ENCODE measurements around the gene GFRA4. TPM values are rescaled to one million over a fixed set of nuclear protein-coding genes. Genes with fewer than 3 reads are reported as not detected.

Gene GFRA4
- total RNA-seq, 2 donors from 2014 or later = not detected

GRCh38 chr20:3633913-3634478, 29.2 kb downstream of the GFRA4 start:
- no peaks in the 10 kb centered on the region for H3K9me3 ChIP-seq
- DNase-seq = no peak
- TF ChIP-seq, protein P1, sequence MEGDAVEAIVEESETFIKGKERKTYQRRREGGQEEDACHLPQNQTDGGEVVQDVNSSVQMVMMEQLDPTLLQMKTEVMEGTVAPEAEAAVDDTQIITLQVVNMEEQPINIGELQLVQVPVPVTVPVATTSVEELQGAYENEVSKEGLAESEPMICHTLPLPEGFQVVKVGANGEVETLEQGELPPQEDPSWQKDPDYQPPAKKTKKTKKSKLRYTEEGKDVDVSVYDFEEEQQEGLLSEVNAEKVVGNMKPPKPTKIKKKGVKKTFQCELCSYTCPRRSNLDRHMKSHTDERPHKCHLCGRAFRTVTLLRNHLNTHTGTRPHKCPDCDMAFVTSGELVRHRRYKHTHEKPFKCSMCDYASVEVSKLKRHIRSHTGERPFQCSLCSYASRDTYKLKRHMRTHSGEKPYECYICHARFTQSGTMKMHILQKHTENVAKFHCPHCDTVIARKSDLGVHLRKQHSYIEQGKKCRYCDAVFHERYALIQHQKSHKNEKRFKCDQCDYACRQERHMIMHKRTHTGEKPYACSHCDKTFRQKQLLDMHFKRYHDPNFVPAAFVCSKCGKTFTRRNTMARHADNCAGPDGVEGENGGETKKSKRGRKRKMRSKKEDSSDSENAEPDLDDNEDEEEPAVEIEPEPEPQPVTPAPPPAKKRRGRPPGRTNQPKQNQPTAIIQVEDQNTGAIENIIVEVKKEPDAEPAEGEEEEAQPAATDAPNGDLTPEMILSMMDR (IDR thresholded peaks at IDR 0.05) = no peak
- no peak overlapping the region for H3K27ac ChIP-seq
- no peak overlapping the region for H3K4me3 ChIP-seq
- H3K4me1 ChIP-seq = no peaks in the 10 kb centered on the region
- intact Hi-C loops (cut with DNase I) = no loop called here
- H3K27me3 ChIP-seq = no peaks in the 10 kb centered on the region
- H3K9ac ChIP-seq (ENCODE audit: low read depth in 2 of 2, low read length in 2 of 2) = no peak overlapping the region
- H3K36me3 ChIP-seq = no peaks in the 10 kb centered on the region

DNA sequence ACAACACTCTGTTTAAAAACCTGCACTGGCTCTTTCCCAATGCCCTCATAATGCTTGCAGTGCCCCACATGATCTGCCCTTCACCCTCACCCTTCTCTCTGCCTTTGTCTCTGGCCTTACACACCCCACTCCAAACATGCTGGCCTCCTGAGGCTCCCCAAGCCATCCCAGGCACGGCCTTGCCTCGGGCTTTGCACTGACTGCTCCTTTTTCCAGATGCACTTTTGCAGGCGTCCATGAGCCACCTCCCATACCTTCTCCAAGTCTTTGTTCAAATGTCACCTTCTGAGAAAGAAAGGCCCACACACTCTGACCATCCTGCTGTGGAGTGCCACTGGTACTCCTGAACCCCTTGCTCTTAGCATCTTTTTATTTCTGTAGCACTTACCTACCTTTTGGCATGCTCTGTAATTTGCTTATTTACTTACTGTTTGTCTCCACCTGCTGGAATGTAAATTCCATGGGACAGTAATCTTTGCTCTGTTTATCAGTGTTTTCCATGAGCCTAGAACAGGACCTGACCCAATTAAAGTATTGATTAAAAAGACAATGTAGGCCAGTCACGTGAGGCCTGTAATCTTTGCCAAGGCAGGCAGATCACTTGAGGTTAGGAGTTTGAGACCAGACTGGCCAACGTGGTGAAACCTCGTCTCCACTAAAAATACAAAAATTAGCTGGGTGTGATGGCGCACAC, 30.7 kb downstream of the GFRA4 start:
- H3K36me3 ChIP-seq = no peaks in the 10 kb centered on the region
- DNase-seq = no peak
- intact Hi-C loops (cut with DNase I) = no loop called here
- TF ChIP-seq, protein P1 (IDR thresholded peaks at IDR 0.05) = no peak
- H3K9ac ChIP-seq (ENCODE audit: low read depth in 2 of 2, low read length in 2 of 2) = no peak overlapping the region
- H3K27me3 ChIP-seq = no peaks in the 10 kb centered on the region
- no peaks in the 10 kb centered on the region for H3K4me1 ChIP-seq
- no peaks in the 10 kb centered on the region for H3K9me3 ChIP-seq
- H3K27ac ChIP-seq = no peak overlapping the region
- no peak overlapping the region for H3K4me3 ChIP-seq

GRCh38 chr20:3631534-3631933, 31.7 kb downstream of the GFRA4 start:
- TF ChIP-seq, protein P1 (IDR thresholded peaks at IDR 0.05) = no peak
- H3K9ac ChIP-seq (ENCODE audit: low read depth in 2 of 2, low read length in 2 of 2) = no peak overlapping the region
- no peaks in the 10 kb centered on the region for H3K27me3 ChIP-seq
- H3K27ac ChIP-seq = no peak overlapping the region
- intact Hi-C loops (cut with DNase I) = no loop called here
- no peaks in the 10 kb centered on the region for H3K9me3 ChIP-seq
- no peaks in the 10 kb centered on the region for H3K36me3 ChIP-seq
- DNase-seq = no peak
- H3K4me1 ChIP-seq = no peaks in the 10 kb centered on the region
- no peak overlapping the region for H3K4me3 ChIP-seq

GRCh38 chr20:3630429-3630828, 32.8 kb downstream of the GFRA4 start:
- H3K27me3 ChIP-seq = no peaks in the 10 kb centered on the region
- H3K36me3 ChIP-seq = no peaks in the 10 kb centered on the region
- intact Hi-C loops (cut with DNase I) = no loop called here
- no peak overlapping the region for H3K9ac ChIP-seq (ENCODE audit: low read depth in 2 of 2, low read length in 2 of 2)
- no peaks in the 10 kb centered on the region for H3K9me3 ChIP-seq
- no peak overlapping the region for H3K27ac ChIP-seq
- no peaks in the 10 kb centered on the region for H3K4me1 ChIP-seq
- no peak overlapping the region for H3K4me3 ChIP-seq
- TF ChIP-seq, protein P1 (IDR thresholded peaks at IDR 0.05) = no peak
- no peak for DNase-seq

GRCh38 chr20:3629893-3630292, 33.3 kb downstream of the GFRA4 start:
- intact Hi-C loops (cut with DNase I) = no loop called here
- Histone ChIP-seq H3K9ac (ENCODE audit: low read depth in 2 of 2, low read length in 2 of 2) (no peak overlapping the region), H3K4me3 (no peak overlapping the region), H3K36me3 (no peaks in the 10 kb centered on the region), H3K27ac (no peak overlapping the region), H3K27me3 (no peaks in the 10 kb centered on the region), H3K9me3 (no peaks in the 10 kb centered on the region), H3K4me1 (no peaks in the 10 kb centered on the region)
- TF ChIP-seq, protein P1 (IDR thresholded peaks at IDR 0.05) = no peak
- no peak for DNase-seq
